ENCODE data around the gene WDR20.

Gene WDR20

GRCh38 chr14:102095231-102095870 lies 44.3 kb upstream of the WDR20 start:
- peaks cover 9% of the 10 kb centered on the region for H3K4me1 ChIP-seq (ENCODE audit: low read depth, poor library complexity, severe bottlenecking)
- no peak overlapping the region for H2AFZ ChIP-seq (ENCODE audit: low read depth)
- no peaks in the 10 kb centered on the region for H3K36me3 ChIP-seq (ENCODE audit: insufficient read depth)
- no peak overlapping the region for H3K9ac ChIP-seq
- TF ChIP-seq CTCF (conservative IDR thresholded peaks at IDR 0.05; ENCODE audit: low read depth, low read length) = no peak
- H3K79me2 ChIP-seq (ENCODE audit: insufficient read depth, low read depth) = no peaks in the 10 kb centered on the region
- H3K27me3 ChIP-seq (ENCODE audit: insufficient read depth, low read depth) = no peaks in the 10 kb centered on the region
- no peaks in the 10 kb centered on the region for H4K20me1 ChIP-seq (ENCODE audit: insufficient read depth)
- no peak overlapping the region for H3K4me3 ChIP-seq (IDR thresholded peaks at IDR 0.05; ENCODE audit: insufficient read depth, low read depth, low read length)
- H3K27ac ChIP-seq = no peak overlapping the region
- no peak overlapping the region for H3K4me2 ChIP-seq

GRCh38 chr14:102095871-102096568 lies 43.7 kb upstream of the WDR20 start:
- no peak for TF ChIP-seq CTCF (conservative IDR thresholded peaks at IDR 0.05; ENCODE audit: low read depth, low read length)
- Histone ChIP-seq H3K4me2 (no peak overlapping the region), H3K9ac (no peak overlapping the region), H3K4me3 (IDR thresholded peaks at IDR 0.05; ENCODE audit: insufficient read depth, low read depth, low read length) (no peak overlapping the region), H3K4me1 (ENCODE audit: low read depth, poor library complexity, severe bottlenecking) (peaks cover 9% of the 10 kb centered on the region), H4K20me1 (ENCODE audit: insufficient read depth) (no peaks in the 10 kb centered on the region), H3K27me3 (ENCODE audit: insufficient read depth, low read depth) (no peaks in the 10 kb centered on the region), H3K27ac (no peak overlapping the region), H3K79me2 (ENCODE audit: insufficient read depth, low read depth) (no peaks in the 10 kb centered on the region), H2AFZ (ENCODE audit: low read depth) (0 out of 2 replicates have a peak overlapping the region, but pooled peaks have one; percentile 7), H3K36me3 (ENCODE audit: insufficient read depth) (no peaks in the 10 kb centered on the region)

- Histone ChIP-seq H3K36me3 (ENCODE audit: insufficient read depth) (no peaks in the 10 kb centered on the region), H2AFZ (ENCODE audit: low read depth) (0 out of 2 replicates have a peak overlapping the region, but pooled peaks have one; percentile 7), H3K4me1 (ENCODE audit: low read depth, poor library complexity, severe bottlenecking) (peaks cover 9% of the 10 kb centered on the region), H3K4me3 (IDR thresholded peaks at IDR 0.05; ENCODE audit: insufficient read depth, low read depth, low read length) (no peak overlapping the region), H4K20me1 (ENCODE audit: insufficient read depth) (no peaks in the 10 kb centered on the region), H3K9ac (no peak overlapping the region), H3K4me2 (no peak overlapping the region), H3K27me3 (ENCODE audit: insufficient read depth, low read depth) (no peaks in the 10 kb centered on the region), H3K79me2 (ENCODE audit: insufficient read depth, low read depth) (no peaks in the 10 kb centered on the region), H3K27ac (no peak overlapping the region)
- TF ChIP-seq CTCF (conservative IDR thresholded peaks at IDR 0.05; ENCODE audit: low read depth, low read length) = peak; percentile 82
Observed at GRCh38 chr14:102096569-102097188, 43.0 kb upstream of the WDR20 start.

- Histone ChIP-seq H3K4me3 (IDR thresholded peaks at IDR 0.05; ENCODE audit: insufficient read depth, low read depth, low read length) (no peak overlapping the region), H3K79me2 (ENCODE audit: insufficient read depth, low read depth) (no peaks in the 10 kb centered on the region), H3K9ac (no peak overlapping the region), H2AFZ (ENCODE audit: low read depth) (no peak overlapping the region), H4K20me1 (ENCODE audit: insufficient read depth) (no peaks in the 10 kb centered on the region), H3K4me1 (ENCODE audit: low read depth, poor library complexity, severe bottlenecking) (peaks cover 9% of the 10 kb centered on the region), H3K27me3 (ENCODE audit: insufficient read depth, low read depth) (no peaks in the 10 kb centered on the region), H3K4me2 (no peak overlapping the region), H3K36me3 (ENCODE audit: insufficient read depth) (no peaks in the 10 kb centered on the region), H3K27ac (no peak overlapping the region)
- TF ChIP-seq CTCF (conservative IDR thresholded peaks at IDR 0.05; ENCODE audit: low read depth, low read length) = no peak
Observed at GRCh38 chr14:102097441-102098135, 42.1 kb upstream of the WDR20 start.

Measured in KMS-11 (cell line).